Esophagus muscularis mucosa (tissue), 4 donors: ENCODE data around the gene RPN1. TPM values are rescaled to one million over a fixed set of nuclear protein-coding genes. Genes with fewer than 3 reads are reported as not detected.

Experiments used
- DNase-seq: peaks from one replicate; pipeline ENCODE4 v3.0.0-alpha.2; 2017; ENCODE audit errors: extremely low spot score
- H3K27ac ChIP-seq, 4 donors: fragments of 200-600 bp; sonication (generic); replicated peaks in 1 of 4; 1 replicate in 3 of 4; 2 replicates in 1 of 4; pipeline ENCODE4 v1.5.1; 2016 to 2019; ENCODE audit warnings: mild to moderate bottlenecking in 1 of 4
- H3K27me3 ChIP-seq, 4 donors: fragments of 200-600 bp; sonication (generic); one replicate each; pipeline versions ENCODE4 v1.5.1 to v1.6.0; 2016 to 2019
- H3K36me3 ChIP-seq, 4 donors: fragments of 200-600 bp; sonication (generic); one replicate each; pipeline ENCODE4 v1.5.1; 2016 to 2019
- H3K4me1 ChIP-seq, 4 donors: fragments of 200-600 bp; sonication (generic); one replicate each; pipeline ENCODE4 v1.5.1; 2016 to 2019
- H3K4me3 ChIP-seq, 4 donors: fragments of 200-600 bp; sonication (generic); 1 replicate in 2 of 4; 2 replicates in 2 of 4; pipeline ENCODE4 v1.5.1; 2016 to 2019; ENCODE audit warnings: mild to moderate bottlenecking in 4 of 4, moderate library complexity in 1 of 4
- H3K9me3 ChIP-seq, 4 donors: fragments of 200-600 bp; sonication (generic); 1 replicate in 3 of 4; 2 replicates in 1 of 4; pipeline ENCODE4 v1.5.1; 2016 to 2019
- EP300 ChIP-seq: sonication (generic); formaldehyde crosslinking; IDR thresholded peaks from one replicate; pipeline ENCODE4 v1.6.1; 2017; ENCODE audit warnings: antibody characterized with exemption
- POLR2A ChIP-seq: fragments of 450-650 bp; IDR thresholded peaks from one replicate; pipeline ENCODE4 v1.6.1; 2017; ENCODE audit warnings: antibody characterized with exemption, moderate library complexity, mild to moderate bottlenecking, low read depth
- POLR2AphosphoS5 ChIP-seq, 2 donors: sonication (generic); formaldehyde crosslinking; IDR thresholded peaks; one replicate each; pipeline ENCODE4 v1.6.1; 2017; ENCODE audit warnings: antibody characterized with exemption in 2 of 2
- WGBS: methylation state at CpG from one replicate; pipeline ENCODE4 v1.1.5; 2018; 5-methylcytosine and 5-hydroxymethylcytosine counted together
- intact Hi-C: fragments of 100-400 bp; cut with DNase I; formaldehyde crosslinking; loops from one replicate; pipeline ENCODE4 v1.15.1; 2023
- total RNA-seq, 4 donors: library from RNA; depleted of rRNA; stranded (reverse); fragments of >200 nt; gene quantifications; one replicate each; pipeline versions ENCODE4 v1.1.0 to v1.2.1, GENCODE V29; 2016
- TF ChIP-seq, protein P1 (sequence below), 3 experiments: fragments of 200-600 bp in 2 of 3; fragments of 450-650 bp in 1 of 3; sonication (generic) in 2 of 3; IDR thresholded peaks; one replicate each; pipeline ENCODE4 v1.5.1; 2017 to 2019; ENCODE audit warnings: antibody characterized with exemption in 3 of 3, mild to moderate bottlenecking in 2 of 3, moderate library complexity in 1 of 3

The RPN1 gene
- 100 to 1,000 TPM; 131 to 198 (median 177) TPM for total RNA-seq

- H3K36me3 ChIP-seq = peaks cover 0 to 3% (median 0%) of the 10 kb centered on the region in 4 donors
- H3K9me3 ChIP-seq = no peaks in the 10 kb centered on the region
- H3K4me3 ChIP-seq = peak within 1 kb of the TSS; percentile 82 to 100 (median 96)
- peak; percentile 84 to 93 for TF ChIP-seq POLR2AphosphoS5 (IDR thresholded peaks at IDR 0.05)
- peak; percentile 60 for TF ChIP-seq POLR2A
- TF ChIP-seq EP300 = no peak
- DNase-seq = peak; percentile 98
- intact Hi-C loops = loop anchor here (1.0 to 5.0 kb wide), 2 partner anchors 30 to 33 kb away; no protein-coding TSS in a partner anchor
- peak within 1 kb of the TSS; percentile 98 to 100 (median 98) for H3K27ac ChIP-seq
- 0% methylated on average over 19 of the region's 96 CpGs for WGBS
- no peaks in the 10 kb centered on the region for H3K27me3 ChIP-seq
- peaks cover 12 to 43% (median 33%) of the 10 kb centered on the region in 4 donors for H3K4me1 ChIP-seq
Observed at GRCh38 chr3:128650096-128651050, at the start of gene RPN1. RPN1 (minus strand) TSS chr3:128650818; CDS start chr3:128650800, 18 bp downstream.

GRCh38 chr3:128698211-128699047, 47.8 kb upstream of the RPN1 start:
- no peaks in the 10 kb centered on the region for H3K27me3 ChIP-seq
- WGBS = 10% methylated on average over 47 of the region's 53 CpGs
- no peak for DNase-seq
- H3K36me3 ChIP-seq = no peaks in the 10 kb centered on the region
- TF ChIP-seq POLR2AphosphoS5 (IDR thresholded peaks at IDR 0.05) = peak; percentile 17 to 61
- TF ChIP-seq EP300 = no peak
- H3K4me1 ChIP-seq = peaks cover 0 to 22% (median 9%) of the 10 kb centered on the region in 4 donors
- peak overlapping the region; percentile 62 to 80 (median 65) for H3K4me3 ChIP-seq
- peak overlapping the region; percentile 84 to 90 (median 88) for H3K27ac ChIP-seq
- H3K9me3 ChIP-seq = no peaks in the 10 kb centered on the region
- intact Hi-C loops = no loop called here

GRCh38 chr3:128697341-128697740, 46.7 kb upstream of the RPN1 start:
- 87% methylated on average over 8 of the region's 8 CpGs for WGBS
- intact Hi-C loops = no loop called here
- no peak overlapping the region for H3K27ac ChIP-seq
- DNase-seq = no peak
- H3K4me1 ChIP-seq = peaks cover 0 to 22% (median 9%) of the 10 kb centered on the region in 4 donors
- H3K36me3 ChIP-seq = no peaks in the 10 kb centered on the region
- no peak overlapping the region for H3K4me3 ChIP-seq
- H3K27me3 ChIP-seq = peaks cover 0 to 8% (median 0%) of the 10 kb centered on the region in 4 donors
- H3K9me3 ChIP-seq = no peaks in the 10 kb centered on the region
- TF ChIP-seq, protein P1, sequence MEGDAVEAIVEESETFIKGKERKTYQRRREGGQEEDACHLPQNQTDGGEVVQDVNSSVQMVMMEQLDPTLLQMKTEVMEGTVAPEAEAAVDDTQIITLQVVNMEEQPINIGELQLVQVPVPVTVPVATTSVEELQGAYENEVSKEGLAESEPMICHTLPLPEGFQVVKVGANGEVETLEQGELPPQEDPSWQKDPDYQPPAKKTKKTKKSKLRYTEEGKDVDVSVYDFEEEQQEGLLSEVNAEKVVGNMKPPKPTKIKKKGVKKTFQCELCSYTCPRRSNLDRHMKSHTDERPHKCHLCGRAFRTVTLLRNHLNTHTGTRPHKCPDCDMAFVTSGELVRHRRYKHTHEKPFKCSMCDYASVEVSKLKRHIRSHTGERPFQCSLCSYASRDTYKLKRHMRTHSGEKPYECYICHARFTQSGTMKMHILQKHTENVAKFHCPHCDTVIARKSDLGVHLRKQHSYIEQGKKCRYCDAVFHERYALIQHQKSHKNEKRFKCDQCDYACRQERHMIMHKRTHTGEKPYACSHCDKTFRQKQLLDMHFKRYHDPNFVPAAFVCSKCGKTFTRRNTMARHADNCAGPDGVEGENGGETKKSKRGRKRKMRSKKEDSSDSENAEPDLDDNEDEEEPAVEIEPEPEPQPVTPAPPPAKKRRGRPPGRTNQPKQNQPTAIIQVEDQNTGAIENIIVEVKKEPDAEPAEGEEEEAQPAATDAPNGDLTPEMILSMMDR (IDR thresholded peaks at IDR 0.05) = no peak
- TF ChIP-seq POLR2AphosphoS5 (IDR thresholded peaks at IDR 0.05) (no peak), POLR2A (no peak), EP300 (no peak)

- no peak for DNase-seq
- Histone ChIP-seq H3K27ac (no peak overlapping the region), H3K4me1 (peaks cover 0 to 5% (median under 1%) of the 10 kb centered on the region in 4 donors), H3K4me3 (no peak overlapping the region), H3K27me3 (peaks cover 0 to 15% (median 0%) of the 10 kb centered on the region in 4 donors), H3K9me3 (no peaks in the 10 kb centered on the region), H3K36me3 (no peaks in the 10 kb centered on the region)
- WGBS = 0% methylated on average over 1 of the region's 2 CpGs
- intact Hi-C loops = no loop called here
- no peak for TF ChIP-seq POLR2A
- TF ChIP-seq POLR2AphosphoS5 (IDR thresholded peaks at IDR 0.05) = no peak
- no peak for TF ChIP-seq EP300
- TF ChIP-seq, protein P1 (IDR thresholded peaks at IDR 0.05) = no peak
Observed at GRCh38 chr3:128693696-128694095, 43.1 kb upstream of the RPN1 start.

DNA sequence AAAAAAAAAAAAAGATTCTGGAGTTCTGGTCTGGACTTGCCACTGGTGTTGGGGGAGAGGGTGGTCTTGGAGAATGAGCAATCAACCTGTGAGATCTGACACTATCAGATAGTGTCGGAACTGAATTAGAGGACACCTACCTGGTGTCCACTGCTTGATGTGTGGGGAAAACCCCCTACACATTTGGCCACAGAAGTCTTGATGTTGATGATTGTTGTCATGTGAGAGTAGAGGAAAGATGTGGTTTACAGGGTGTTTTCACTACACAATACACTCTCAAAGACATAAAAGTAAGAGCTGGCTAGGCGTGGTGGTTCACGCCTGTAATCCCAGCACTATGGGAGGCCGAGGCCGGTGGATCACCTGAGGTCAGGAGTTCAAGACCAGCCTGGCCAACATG, 38.4 kb upstream of the RPN1 start:
- H3K4me1 ChIP-seq = no peaks in the 10 kb centered on the region
- no peaks in the 10 kb centered on the region for H3K36me3 ChIP-seq
- WGBS = 97% methylated on average over 5 of the region's 5 CpGs
- intact Hi-C loops = no loop called here
- no peak for DNase-seq
- TF ChIP-seq, protein P1 (IDR thresholded peaks at IDR 0.05) = no peak
- TF ChIP-seq POLR2AphosphoS5 (IDR thresholded peaks at IDR 0.05) (no peak), EP300 (no peak), POLR2A (no peak)
- H3K27ac ChIP-seq = no peak overlapping the region
- H3K4me3 ChIP-seq = no peak overlapping the region
- H3K9me3 ChIP-seq = no peaks in the 10 kb centered on the region
- peaks cover 0 to 15% (median 0%) of the 10 kb centered on the region in 4 donors for H3K27me3 ChIP-seq
